Astrocyte (in vitro differentiated cells and primary cell): ENCODE measurements around the gene ARHGAP33. TPM values are rescaled to one million over a fixed set of nuclear protein-coding genes. Genes with fewer than 3 reads are reported as not detected.

Source experiments
- DNase-seq: peaks from one replicate; pipeline ENCODE4 v3.0.0-alpha.2; 2010; ENCODE audit warnings: low read depth
- FAIRE-seq: peaks from 2 replicates; lab custom pipeline; 2011; peaks lifted over from hg19 to GRCh38; lab: Jason Lieb, UNC
- H2AFZ ChIP-seq: 2 replicates; pipeline ENCODE4 v1.6.0; 2012; ENCODE audit warnings: low read depth, low read length, inconsistent platforms
- H3K27ac ChIP-seq: 2 replicates; pipeline ENCODE4 v1.5.1; 2011; ENCODE audit warnings: low read depth, low read length, inconsistent platforms
- H3K27me3 ChIP-seq: 2 replicates; pipeline ENCODE4 v1.6.0; 2011; ENCODE audit warnings: low read length, inconsistent platforms; ENCODE audit not compliant: insufficient read depth
- H3K36me3 ChIP-seq: 2 replicates; pipeline ENCODE4 v1.5.1; 2011; ENCODE audit warnings: low read length, inconsistent platforms; ENCODE audit not compliant: insufficient read depth
- H3K4me1 ChIP-seq: 2 replicates; pipeline ENCODE4 v1.5.1; 2011; ENCODE audit warnings: low read length, inconsistent platforms; ENCODE audit not compliant: insufficient read depth
- H3K4me2 ChIP-seq: 2 replicates; pipeline ENCODE4 v1.6.0; 2012; ENCODE audit warnings: low read length, inconsistent platforms
- H3K4me3 ChIP-seq: 2 replicates; pipeline ENCODE4 v1.5.1; 2011; ENCODE audit warnings: low read depth, mild to moderate bottlenecking, low read length, inconsistent platforms; ENCODE audit not compliant: insufficient read depth
- H3K79me2 ChIP-seq: 2 replicates; pipeline ENCODE4 v1.6.0; 2012; ENCODE audit warnings: mild to moderate bottlenecking, low read length, inconsistent platforms; ENCODE audit not compliant: insufficient read depth
- H3K9ac ChIP-seq: 2 replicates; pipeline ENCODE4 v1.6.0; 2012; ENCODE audit warnings: mild to moderate bottlenecking, low read length, inconsistent platforms
- H3K9me3 ChIP-seq: 2 replicates; pipeline ENCODE4 v1.5.1; 2012; ENCODE audit warnings: low read depth, mild to moderate bottlenecking, low read length, inconsistent platforms; ENCODE audit not compliant: insufficient read depth
- H4K20me1 ChIP-seq: 2 replicates; pipeline ENCODE4 v1.6.0; 2012; ENCODE audit warnings: low read length, inconsistent platforms; ENCODE audit not compliant: insufficient read depth
- H3K27ac Mint-ChIP-seq: one replicate; pipeline ENCODE4 v1.8.0; 2021; ENCODE audit warnings: mild to moderate bottlenecking, mixed read lengths; ENCODE audit not compliant: unreplicated experiment
- H3K27me3 Mint-ChIP-seq: one replicate; pipeline ENCODE4 v1.8.0; 2021; ENCODE audit warnings: low read depth, mixed read lengths; ENCODE audit not compliant: unreplicated experiment
- H3K36me3 Mint-ChIP-seq: one replicate; pipeline ENCODE4 v1.8.0; 2021; ENCODE audit warnings: low read depth, mixed read lengths; ENCODE audit not compliant: unreplicated experiment
- H3K4me1 Mint-ChIP-seq: one replicate; pipeline ENCODE4 v1.8.0; 2021; ENCODE audit warnings: low read depth, mixed read lengths; ENCODE audit not compliant: unreplicated experiment
- H3K4me3 Mint-ChIP-seq: one replicate; pipeline ENCODE4 v1.8.0; 2021; ENCODE audit warnings: mild to moderate bottlenecking, moderate library complexity, mixed read lengths; ENCODE audit not compliant: unreplicated experiment
- H3K9me3 Mint-ChIP-seq: one replicate; pipeline ENCODE4 v1.8.0; 2021; ENCODE audit warnings: mild to moderate bottlenecking, mixed read lengths; ENCODE audit not compliant: unreplicated experiment
- EZH2 ChIP-seq: IDR thresholded peaks from 2 replicates; pipeline ENCODE4 v1.6.1; 2012; ENCODE audit warnings: mild to moderate bottlenecking, low read length, inconsistent platforms; ENCODE audit not compliant: insufficient read depth
- total RNA-seq: library from RNA; stranded (reverse); gene quantifications from 2 replicates; pipeline ENCODE4 v1.2.1, GENCODE V29; 2021
- TF ChIP-seq, protein P1 (sequence below): IDR thresholded peaks from 2 replicates; pipeline ENCODE4 v1.5.1; 2011; ENCODE audit warnings: low read depth, mild to moderate bottlenecking, inconsistent platforms, low read length, moderate library complexity; ENCODE audit not compliant: insufficient read depth

Gene ARHGAP33
- total RNA-seq, 1 donor from 2014 or later = 5.5 TPM

GRCh38 chr19:35812220-35813042 lies 37.1 kb downstream of the ARHGAP33 start, which contains the start of gene PRODH2:
TSS of gene PRODH2 (minus strand) at chr19:35812845. CDS start at chr19:35812805, 40 bp downstream.
- no peak for FAIRE-seq
- Histone ChIP-seq H3K4me3 (no peak within 1 kb of the TSS), H3K27ac (no peak within 1 kb of the TSS), H4K20me1 (no peaks in the 10 kb centered on the region), H3K9me3 (no peaks in the 10 kb centered on the region), H2AFZ (no peak within 1 kb of the TSS), H3K79me2 (no peaks in the 10 kb centered on the region), H3K27me3 (peaks cover 3% of the 10 kb centered on the region), H3K36me3 (no peaks in the 10 kb centered on the region), H3K4me1 (no peaks in the 10 kb centered on the region), H3K4me2 (no peak within 1 kb of the TSS), H3K9ac (no peak within 1 kb of the TSS)
- H3K36me3 Mint-ChIP-seq = no peaks in the 10 kb centered on the region
- H3K4me1 Mint-ChIP-seq = no peaks in the 10 kb centered on the region
- DNase-seq = no peak
- H3K27me3 Mint-ChIP-seq = peaks cover 33% of the 10 kb centered on the region
- TF ChIP-seq EZH2 = no peak
- TF ChIP-seq, protein P1, sequence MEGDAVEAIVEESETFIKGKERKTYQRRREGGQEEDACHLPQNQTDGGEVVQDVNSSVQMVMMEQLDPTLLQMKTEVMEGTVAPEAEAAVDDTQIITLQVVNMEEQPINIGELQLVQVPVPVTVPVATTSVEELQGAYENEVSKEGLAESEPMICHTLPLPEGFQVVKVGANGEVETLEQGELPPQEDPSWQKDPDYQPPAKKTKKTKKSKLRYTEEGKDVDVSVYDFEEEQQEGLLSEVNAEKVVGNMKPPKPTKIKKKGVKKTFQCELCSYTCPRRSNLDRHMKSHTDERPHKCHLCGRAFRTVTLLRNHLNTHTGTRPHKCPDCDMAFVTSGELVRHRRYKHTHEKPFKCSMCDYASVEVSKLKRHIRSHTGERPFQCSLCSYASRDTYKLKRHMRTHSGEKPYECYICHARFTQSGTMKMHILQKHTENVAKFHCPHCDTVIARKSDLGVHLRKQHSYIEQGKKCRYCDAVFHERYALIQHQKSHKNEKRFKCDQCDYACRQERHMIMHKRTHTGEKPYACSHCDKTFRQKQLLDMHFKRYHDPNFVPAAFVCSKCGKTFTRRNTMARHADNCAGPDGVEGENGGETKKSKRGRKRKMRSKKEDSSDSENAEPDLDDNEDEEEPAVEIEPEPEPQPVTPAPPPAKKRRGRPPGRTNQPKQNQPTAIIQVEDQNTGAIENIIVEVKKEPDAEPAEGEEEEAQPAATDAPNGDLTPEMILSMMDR = no peak
- no peaks in the 10 kb centered on the region for H3K9me3 Mint-ChIP-seq
- peak within 1 kb of the TSS; percentile 27 for H3K4me3 Mint-ChIP-seq
- no peak within 1 kb of the TSS for H3K27ac Mint-ChIP-seq

DNA sequence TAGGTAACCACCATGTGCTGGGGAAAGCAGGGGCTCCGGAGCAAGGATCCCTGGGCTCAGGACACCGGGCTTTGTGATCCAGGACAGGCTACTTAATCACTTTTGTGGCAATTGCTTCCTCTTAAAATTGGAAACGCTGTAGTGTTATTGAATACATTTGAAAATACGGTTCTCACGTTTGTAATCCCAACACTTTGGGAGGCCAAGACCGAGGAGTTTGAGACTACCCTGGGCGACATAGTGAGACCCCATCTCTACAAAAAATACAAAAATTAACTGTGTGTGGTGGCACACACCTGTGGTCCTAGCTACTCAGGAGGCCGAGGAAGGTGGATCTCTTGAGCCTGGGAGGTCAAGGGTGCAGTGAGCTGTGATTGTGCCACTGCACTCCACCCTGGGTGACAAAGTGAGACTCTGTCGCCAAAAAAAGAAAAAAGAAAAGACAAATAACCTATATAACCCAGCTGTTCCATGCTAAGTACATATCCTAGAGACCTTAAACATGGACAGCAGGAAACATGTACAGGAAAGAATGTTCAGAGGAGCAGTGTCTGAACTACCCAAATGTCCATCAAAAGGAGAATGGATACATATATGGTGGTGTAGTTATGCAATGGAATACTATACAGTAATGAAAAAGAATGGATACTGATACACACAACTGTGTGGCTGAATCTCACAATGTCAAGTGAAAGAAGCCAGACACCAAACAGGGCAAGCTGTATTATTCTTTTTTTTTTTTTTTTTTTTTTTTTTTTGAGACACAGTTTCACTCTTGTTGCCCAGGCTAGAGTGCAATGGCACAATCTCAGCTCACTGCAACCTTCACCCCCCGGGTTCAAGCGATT lies 37.9 kb downstream of the ARHGAP33 start:
- Histone ChIP-seq H3K4me3 (no peak overlapping the region), H4K20me1 (no peaks in the 10 kb centered on the region), H2AFZ (no peak overlapping the region), H3K36me3 (no peaks in the 10 kb centered on the region), H3K9me3 (no peaks in the 10 kb centered on the region), H3K79me2 (no peaks in the 10 kb centered on the region), H3K27ac (no peak overlapping the region), H3K4me1 (no peaks in the 10 kb centered on the region), H3K9ac (no peak overlapping the region), H3K4me2 (no peak overlapping the region), H3K27me3 (peaks cover 3% of the 10 kb centered on the region)
- no peak for DNase-seq
- H3K27me3 Mint-ChIP-seq = peaks cover 27% of the 10 kb centered on the region
- no peaks in the 10 kb centered on the region for H3K4me1 Mint-ChIP-seq
- no peaks in the 10 kb centered on the region for H3K9me3 Mint-ChIP-seq
- H3K36me3 Mint-ChIP-seq = no peaks in the 10 kb centered on the region
- H3K27ac Mint-ChIP-seq = no peak overlapping the region
- TF ChIP-seq EZH2 = no peak
- TF ChIP-seq, protein P1 = no peak
- H3K4me3 Mint-ChIP-seq = peak overlapping the region; percentile 27
- FAIRE-seq = no peak
